HepG2 (cell line): ENCODE data around the gene ACOT8. TPM values are rescaled to one million over a fixed set of nuclear protein-coding genes. Genes with fewer than 3 reads are reported as not detected.

Source experiments
- ATF5 ChIP-seq: sonication (generic); formaldehyde crosslinking; IDR thresholded peaks from 2 replicates; pipeline ENCODE4 v1.4.0; 2020; ENCODE audit warnings: mild to moderate bottlenecking, low read depth, missing genetic modification reagents
- ATRX ChIP-seq: sonication (generic); formaldehyde crosslinking; IDR thresholded peaks from 2 replicates; pipeline ENCODE4 v1.4.0; 2020; ENCODE audit warnings: missing genetic modification reagents, borderline replicate concordance
- CSRNP1 ChIP-seq: sonication (generic); formaldehyde crosslinking; IDR thresholded peaks from 2 replicates; pipeline ENCODE4 v1.8.1; 2023; ENCODE audit warnings: mild to moderate bottlenecking, missing genetic modification reagents
- ELF1 ChIP-seq: sonication (generic); formaldehyde crosslinking; IDR thresholded peaks from 2 replicates; pipeline ENCODE4 v1.4.0; 2020; ENCODE audit warnings: missing genetic modification reagents
- HHEX ChIP-seq: IDR thresholded peaks from 2 replicates; pipeline ENCODE4 v1.6.1; 2016; ENCODE audit warnings: control low read depth
- HIVEP1 ChIP-seq: sonication (generic); formaldehyde crosslinking; IDR thresholded peaks from 2 replicates; pipeline ENCODE4 v1.4.0; 2020; ENCODE audit warnings: mild to moderate bottlenecking, missing genetic modification reagents
- IKZF1 ChIP-seq: fragments of 450-650 bp; IDR thresholded peaks from 2 replicates; pipeline ENCODE4 v1.7.1; 2016
- KLF11 ChIP-seq: IDR thresholded peaks from 2 replicates; pipeline ENCODE4 v1.6.1; 2016; ENCODE audit warnings: missing compliant biosample characterization
- MNT ChIP-seq: fragments of 450-650 bp; IDR thresholded peaks from 2 replicates; pipeline ENCODE4 v1.6.1; 2016
- NCOA2 ChIP-seq: sonication (generic); formaldehyde crosslinking; IDR thresholded peaks from 2 replicates; pipeline ENCODE4 v1.8.0; 2022; ENCODE audit warnings: inconsistent platforms
- NFE2L2 ChIP-seq: fragments of 150-350 bp; IDR thresholded peaks from 2 replicates; pipeline ENCODE4 v1.6.1; 2014; ENCODE audit warnings: low read length
- NR2F1 ChIP-seq, 2 experiments: fragments of 450-650 bp in 1 of 2; formaldehyde crosslinking in 1 of 2; IDR thresholded peaks; 2 replicates each; pipeline versions ENCODE4 v1.5.0 to v1.6.1; 2016 to 2020; ENCODE audit warnings: mild to moderate bottlenecking in 1 of 2, missing compliant biosample characterization in 1 of 2, missing genetic modification reagents in 1 of 2, moderate library complexity in 1 of 2
- PAF1 ChIP-seq: IDR thresholded peaks from 2 replicates; pipeline ENCODE4 v1.6.1; 2016; ENCODE audit warnings: missing genetic modification reagents, missing compliant biosample characterization
- PHF21A ChIP-seq: sonication (generic); formaldehyde crosslinking; IDR thresholded peaks from 2 replicates; pipeline ENCODE4 v1.5.0; 2020; ENCODE audit warnings: mild to moderate bottlenecking, missing genetic modification reagents
- PRDM15 ChIP-seq: sonication (generic); formaldehyde crosslinking; IDR thresholded peaks from 2 replicates; pipeline ENCODE4 v1.4.0; 2020; ENCODE audit warnings: missing genetic modification reagents
- SIN3B ChIP-seq: fragments of 150-350 bp; IDR thresholded peaks from 2 replicates; pipeline ENCODE4 v1.6.1; 2014; ENCODE audit warnings: low read length
- TCF12 ChIP-seq, 2 experiments: fragments of 450-650 bp in 1 of 2; sonication (generic) in 1 of 2; formaldehyde crosslinking in 1 of 2; IDR thresholded peaks; 2 replicates each; pipeline versions ENCODE4 v1.6.1 to v1.8.0; 2017 to 2022; ENCODE audit warnings: antibody characterized with exemption in 1 of 2, mild to moderate bottlenecking in 1 of 2, missing genetic modification reagents in 1 of 2, moderate library complexity in 1 of 2
- TRIM24 ChIP-seq: sonication (generic); formaldehyde crosslinking; IDR thresholded peaks from 2 replicates; pipeline ENCODE4 v1.8.0; 2022; ENCODE audit warnings: mild to moderate bottlenecking, missing genetic modification reagents
- ZNF317 ChIP-seq: sonication (generic); formaldehyde crosslinking; IDR thresholded peaks from 2 replicates; pipeline ENCODE4 v1.5.0; 2020; ENCODE audit warnings: mild to moderate bottlenecking, missing genetic modification reagents
- ZNF333 ChIP-seq: sonication (generic); formaldehyde crosslinking; IDR thresholded peaks from 2 replicates; pipeline ENCODE4 v1.4.0; 2020; ENCODE audit warnings: mild to moderate bottlenecking, missing genetic modification reagents, borderline replicate concordance
- polyA plus RNA-seq, 8 experiments: library from polyadenylated mRNA; depleted of rRNA in 3 of 8; stranded (reverse) in 7 of 8; unstranded in 1 of 8; fragments of >200 nt; fragmentation: Illumina TruSeq in 4 of 8; extraction: Trizol in 4 of 8; gene quantifications; 2 replicates each; pipeline versions ENCODE4 v1.2.1 to v1.2.3, GENCODE V29; 2011 to 2016; ENCODE audit warnings: low read depth in 4 of 8, missing spikeins in 1 of 8, mixed read lengths in 1 of 8; ENCODE audit not compliant: insufficient read depth in 1 of 8
- total RNA-seq, 5 experiments: library from RNA; depleted of rRNA; stranded (reverse); fragments of >200 nt; fragmentation: Illumina TruSeq; extraction: Trizol; gene quantifications; 2 replicates each; pipeline ENCODE4 v1.2.3, GENCODE V29; 2016; ENCODE audit warnings: low read depth in 1 of 5

Gene ACOT8
- total and polyA plus RNA-seq, 2 of the 13 experiments (the other 11 are each of a cell fraction or from before 2014, with no cell fraction given), result 31.4 to 45.5 TPM

- TF ChIP-seq MNT, result no peak; the same call in 1 of the 2 replicates
- peak; percentile 77; the same call in 1 of the 2 replicates for TF ChIP-seq PRDM15
- no peak for TF ChIP-seq PAF1 (CRISPR knock-in tag)
- TF ChIP-seq HIVEP1, result peak; percentile 27
- TF ChIP-seq NCOA2 (CRISPR knock-in tag), result no peak; the same call in 1 of the 2 replicates
- no peak for TF ChIP-seq ATF5
- peak; percentile 48; the same call in 1 of the 2 replicates for TF ChIP-seq SIN3B
- TF ChIP-seq CSRNP1 (CRISPR knock-in tag), result peak; percentile 97
- peak; percentile 89 for TF ChIP-seq PHF21A
- peak; percentile 57 to 96; a peak in 3 of 4 replicates for TF ChIP-seq NR2F1 (CRISPR knock-in tag; IDR thresholded peaks at IDR 0.05)
- no peak; the same call in 1 of the 2 replicates for TF ChIP-seq HHEX (CRISPR knock-in tag)
- TF ChIP-seq TCF12 (IDR thresholded peaks at IDR 0.05), result no peak
- TF ChIP-seq TCF12 (CRISPR knock-in tag; IDR thresholded peaks at IDR 0.05), result no peak; the same call in 1 of the 2 replicates
- TF ChIP-seq ZNF333 (CRISPR knock-in tag), result 0 out of 2 replicates have a peak, but pooled peaks have one; percentile 11
- peak; percentile 96 for TF ChIP-seq ELF1 (CRISPR knock-in tag)
- TF ChIP-seq IKZF1, result no peak
- no peak for TF ChIP-seq ATRX (CRISPR knock-in tag)
- TF ChIP-seq NFE2L2, result no peak
- TF ChIP-seq TRIM24 (CRISPR knock-in tag), result no peak
- peak; percentile 96; the same call in 1 of the 2 replicates for TF ChIP-seq KLF11 (CRISPR knock-in tag)
- TF ChIP-seq ZNF317 (CRISPR knock-in tag), result no peak; the same call in 1 of the 2 replicates
Observed at GRCh38 chr20:45857114-45857881, at the start of gene ACOT8, which contains the start of gene ZSWIM3 (continued).
